Measurements from ENCODE around the gene ZNF701.
"Not testable (repeated sequence)": the region's sequence is repeated elsewhere in the genome, so short reads cannot be mapped to it uniquely, and the experiment has no call there.

Gene ZNF701

DNA sequence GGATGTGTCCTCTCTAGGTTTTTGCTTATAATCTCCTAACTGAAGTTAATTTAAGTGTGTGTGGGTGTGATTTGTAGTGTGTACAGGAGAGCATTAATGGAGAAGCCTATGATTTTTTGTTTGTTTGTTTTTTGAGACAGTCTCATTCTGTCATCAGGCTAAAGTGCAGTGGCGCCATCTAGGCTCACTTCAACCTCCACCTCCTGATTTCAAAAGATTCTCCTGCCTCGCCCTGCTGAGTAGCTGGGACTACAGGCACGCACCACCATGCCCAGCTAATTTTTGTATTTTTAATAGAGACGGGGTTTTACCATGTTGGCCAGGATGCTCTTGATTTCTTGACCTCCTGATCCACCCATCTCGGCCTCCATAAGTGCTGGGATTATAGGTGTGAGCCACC, 20.6 kb downstream of the ZNF701 start:
- CTCF ChIA-PET = interaction anchor here (0.6 to 2.1 kb wide), 2 partner anchors 14 to 221 kb away, joined by 3 to 5 read pairs; partner anchors contain the start of gene ZNF880
- Histone ChIP-seq H3K9me3 (ENCODE audit: control insufficient read depth, insufficient read depth, low read depth, low read length) (no peaks in the 10 kb centered on the region), H3K4me1 (ENCODE audit: control insufficient read depth, insufficient read depth, low read length) (no peaks in the 10 kb centered on the region), H3K36me3 (ENCODE audit: control insufficient read depth in 2 of 2, insufficient read depth in 1 of 2, low read length in 2 of 2) (peaks cover 0 to 14% of the 10 kb centered on the region in 2 experiments; a peak in 1 of 3 replicates), H3K27ac (ENCODE audit: extremely low read depth, low read depth, low read length) (no peak overlapping the region), H3K4me3 (ENCODE audit: low read depth, low read length) (no peak overlapping the region)
- POLR2A ChIA-PET = interaction anchor here (1.0 kb wide), 1 partner anchor 247 kb away, joined by 3 read pairs; no protein-coding TSS in a partner anchor
- no peak for TF ChIP-seq BCL11A (tag by site-specific recombination; IDR thresholded peaks at IDR 0.05; ENCODE audit: low read depth)
- TF ChIP-seq ZNF394 (tag by site-specific recombination; IDR thresholded peaks at IDR 0.05; ENCODE audit: borderline replicate concordance) = no peak
- TF ChIP-seq RBAK (tag by site-specific recombination; IDR thresholded peaks at IDR 0.05) = no peak
- no peak for TF ChIP-seq ZNF624 (tag by site-specific recombination; IDR thresholded peaks at IDR 0.05)
- TF ChIP-seq, protein P1, sequence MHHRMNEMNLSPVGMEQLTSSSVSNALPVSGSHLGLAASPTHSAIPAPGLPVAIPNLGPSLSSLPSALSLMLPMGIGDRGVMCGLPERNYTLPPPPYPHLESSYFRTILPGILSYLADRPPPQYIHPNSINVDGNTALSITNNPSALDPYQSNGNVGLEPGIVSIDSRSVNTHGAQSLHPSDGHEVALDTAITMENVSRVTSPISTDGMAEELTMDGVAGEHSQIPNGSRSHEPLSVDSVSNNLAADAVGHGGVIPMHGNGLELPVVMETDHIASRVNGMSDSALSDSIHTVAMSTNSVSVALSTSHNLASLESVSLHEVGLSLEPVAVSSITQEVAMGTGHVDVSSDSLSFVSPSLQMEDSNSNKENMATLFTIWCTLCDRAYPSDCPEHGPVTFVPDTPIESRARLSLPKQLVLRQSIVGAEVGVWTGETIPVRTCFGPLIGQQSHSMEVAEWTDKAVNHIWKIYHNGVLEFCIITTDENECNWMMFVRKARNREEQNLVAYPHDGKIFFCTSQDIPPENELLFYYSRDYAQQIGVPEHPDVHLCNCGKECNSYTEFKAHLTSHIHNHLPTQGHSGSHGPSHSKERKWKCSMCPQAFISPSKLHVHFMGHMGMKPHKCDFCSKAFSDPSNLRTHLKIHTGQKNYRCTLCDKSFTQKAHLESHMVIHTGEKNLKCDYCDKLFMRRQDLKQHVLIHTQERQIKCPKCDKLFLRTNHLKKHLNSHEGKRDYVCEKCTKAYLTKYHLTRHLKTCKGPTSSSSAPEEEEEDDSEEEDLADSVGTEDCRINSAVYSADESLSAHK (tag by site-specific recombination; IDR thresholded peaks at IDR 0.05) = no peak
- no peak for TF ChIP-seq ZNF214 (tag by site-specific recombination; IDR thresholded peaks at IDR 0.05; ENCODE audit: borderline replicate concordance)
- TF ChIP-seq ZNF707 (tag by site-specific recombination; IDR thresholded peaks at IDR 0.05) = no peak
- TF ChIP-seq, protein P2, sequence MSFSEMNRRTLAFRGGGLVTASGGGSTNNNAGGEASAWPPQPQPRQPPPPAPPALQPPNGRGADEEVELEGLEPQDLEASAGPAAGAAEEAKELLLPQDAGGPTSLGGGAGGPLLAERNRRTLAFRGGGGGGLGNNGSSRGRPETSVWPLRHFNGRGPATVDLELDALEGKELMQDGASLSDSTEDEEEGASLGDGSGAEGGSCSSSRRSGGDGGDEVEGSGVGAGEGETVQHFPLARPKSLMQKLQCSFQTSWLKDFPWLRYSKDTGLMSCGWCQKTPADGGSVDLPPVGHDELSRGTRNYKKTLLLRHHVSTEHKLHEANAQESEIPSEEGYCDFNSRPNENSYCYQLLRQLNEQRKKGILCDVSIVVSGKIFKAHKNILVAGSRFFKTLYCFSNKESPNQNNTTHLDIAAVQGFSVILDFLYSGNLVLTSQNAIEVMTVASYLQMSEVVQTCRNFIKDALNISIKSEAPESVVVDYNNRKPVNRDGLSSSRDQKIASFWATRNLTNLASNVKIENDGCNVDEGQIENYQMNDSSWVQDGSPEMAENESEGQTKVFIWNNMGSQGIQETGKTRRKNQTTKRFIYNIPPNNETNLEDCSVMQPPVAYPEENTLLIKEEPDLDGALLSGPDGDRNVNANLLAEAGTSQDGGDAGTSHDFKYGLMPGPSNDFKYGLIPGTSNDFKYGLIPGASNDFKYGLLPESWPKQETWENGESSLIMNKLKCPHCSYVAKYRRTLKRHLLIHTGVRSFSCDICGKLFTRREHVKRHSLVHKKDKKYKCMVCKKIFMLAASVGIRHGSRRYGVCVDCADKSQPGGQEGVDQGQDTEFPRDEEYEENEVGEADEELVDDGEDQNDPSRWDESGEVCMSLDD (tag by site-specific recombination; IDR thresholded peaks at IDR 0.05) = no peak
- TF ChIP-seq ZIC2 (tag by site-specific recombination; IDR thresholded peaks at IDR 0.05) = no peak
- no peak for TF ChIP-seq EGR2 (tag by site-specific recombination; IDR thresholded peaks at IDR 0.05; ENCODE audit: low read depth)
- TF ChIP-seq, protein P3, sequence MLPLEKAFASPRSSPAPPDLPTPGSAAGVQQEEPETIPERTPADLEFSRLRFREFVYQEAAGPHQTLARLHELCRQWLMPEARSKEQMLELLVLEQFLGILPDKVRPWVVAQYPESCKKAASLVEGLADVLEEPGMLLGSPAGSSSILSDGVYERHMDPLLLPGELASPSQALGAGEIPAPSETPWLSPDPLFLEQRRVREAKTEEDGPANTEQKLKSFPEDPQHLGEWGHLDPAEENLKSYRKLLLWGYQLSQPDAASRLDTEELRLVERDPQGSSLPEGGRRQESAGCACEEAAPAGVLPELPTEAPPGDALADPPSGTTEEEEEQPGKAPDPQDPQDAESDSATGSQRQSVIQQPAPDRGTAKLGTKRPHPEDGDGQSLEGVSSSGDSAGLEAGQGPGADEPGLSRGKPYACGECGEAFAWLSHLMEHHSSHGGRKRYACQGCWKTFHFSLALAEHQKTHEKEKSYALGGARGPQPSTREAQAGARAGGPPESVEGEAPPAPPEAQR (tag by site-specific recombination; IDR thresholded peaks at IDR 0.05) = no peak
- TF ChIP-seq ZNF10 (tag by site-specific recombination; IDR thresholded peaks at IDR 0.05) = no peak
- no peak for TF ChIP-seq ZBTB1 (tag by site-specific recombination; IDR thresholded peaks at IDR 0.05)

DNA sequence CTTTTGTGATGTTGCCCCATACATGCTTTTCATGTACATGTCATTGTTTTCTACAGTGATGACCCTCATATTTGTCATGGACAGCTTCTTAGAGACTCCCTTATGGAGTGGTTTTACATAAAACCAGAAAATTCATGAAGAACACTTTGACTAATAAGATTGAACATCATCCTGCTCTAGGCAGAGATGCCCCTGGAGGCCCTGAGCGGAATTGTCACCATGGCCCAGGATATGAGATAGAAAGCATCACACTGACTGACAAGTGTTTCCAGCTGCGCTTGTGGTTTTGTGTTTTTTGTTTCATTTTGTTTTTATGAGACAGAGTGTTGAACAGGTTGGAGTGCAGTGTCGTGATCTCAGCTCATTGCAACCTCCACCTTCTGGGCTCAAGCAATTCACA, 22.2 kb downstream of the ZNF701 start:
- no peaks in the 10 kb centered on the region for H3K4me1 ChIP-seq (ENCODE audit: control insufficient read depth, insufficient read depth, low read length)
- no peak overlapping the region for H3K27ac ChIP-seq (ENCODE audit: extremely low read depth, low read depth, low read length)
- CTCF ChIA-PET = interaction anchor here (0.6 to 2.1 kb wide), 3 partner anchors 12 to 1200 kb away, joined by 3 to 5 read pairs (median 4); no protein-coding TSS in a partner anchor
- H3K4me3 ChIP-seq (ENCODE audit: low read depth, low read length) = no peak overlapping the region
- no peaks in the 10 kb centered on the region for H3K9me3 ChIP-seq (ENCODE audit: control insufficient read depth, insufficient read depth, low read depth, low read length)
- no peak for TF ChIP-seq KLF8 (tag by site-specific recombination; IDR thresholded peaks at IDR 0.05)
- TF ChIP-seq, protein P4, sequence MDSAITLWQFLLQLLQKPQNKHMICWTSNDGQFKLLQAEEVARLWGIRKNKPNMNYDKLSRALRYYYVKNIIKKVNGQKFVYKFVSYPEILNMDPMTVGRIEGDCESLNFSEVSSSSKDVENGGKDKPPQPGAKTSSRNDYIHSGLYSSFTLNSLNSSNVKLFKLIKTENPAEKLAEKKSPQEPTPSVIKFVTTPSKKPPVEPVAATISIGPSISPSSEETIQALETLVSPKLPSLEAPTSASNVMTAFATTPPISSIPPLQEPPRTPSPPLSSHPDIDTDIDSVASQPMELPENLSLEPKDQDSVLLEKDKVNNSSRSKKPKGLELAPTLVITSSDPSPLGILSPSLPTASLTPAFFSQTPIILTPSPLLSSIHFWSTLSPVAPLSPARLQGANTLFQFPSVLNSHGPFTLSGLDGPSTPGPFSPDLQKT (IDR thresholded peaks at IDR 0.05; ENCODE audit: borderline replicate concordance, low read depth, low read length) = no peak
- POLR2A ChIA-PET = no interaction called here
- peaks cover 0 to 25% of the 10 kb centered on the region in 2 experiments; a peak in 1 of 3 replicates for H3K36me3 ChIP-seq (ENCODE audit: control insufficient read depth in 2 of 2, insufficient read depth in 1 of 2, low read length in 2 of 2)

DNA sequence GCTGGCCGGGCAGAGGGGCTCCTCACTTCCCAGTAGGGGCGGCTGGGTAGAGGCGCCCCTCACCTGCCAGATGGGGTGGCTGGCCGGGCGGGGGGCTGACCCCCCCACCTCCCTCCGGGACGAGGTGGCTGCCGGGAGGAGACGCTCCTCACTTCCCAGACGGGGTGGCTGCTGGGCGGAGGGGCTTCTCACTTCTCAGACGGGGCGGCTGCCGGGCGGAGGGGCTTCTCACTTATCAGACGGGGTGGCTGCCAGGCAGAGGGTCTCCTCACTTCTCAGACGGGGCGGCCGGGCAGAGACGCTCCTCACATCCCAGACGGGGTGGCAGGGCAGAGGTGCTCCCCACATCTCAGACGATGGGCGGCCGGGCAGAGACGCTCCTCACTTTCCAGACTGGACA, 23.4 kb downstream of the ZNF701 start:
- H3K4me1 ChIP-seq (ENCODE audit: control insufficient read depth, insufficient read depth, low read length); CTCF ChIA-PET; H3K4me3 ChIP-seq (ENCODE audit: low read depth, low read length); H3K9me3 ChIP-seq (ENCODE audit: control insufficient read depth, insufficient read depth, low read depth, low read length); POLR2A ChIA-PET; H3K27ac ChIP-seq (ENCODE audit: extremely low read depth, low read depth, low read length): not testable (repeated sequence)
- peaks cover 0 to 25% of the 10 kb centered on the region in 2 experiments; a peak in 1 of 3 replicates for H3K36me3 ChIP-seq (ENCODE audit: control insufficient read depth in 2 of 2, insufficient read depth in 1 of 2, low read length in 2 of 2)
